HG03354 (cell line): ENCODE measurements around the gene AGBL3.

Experiments used
- ATAC-seq: cut with Tn5 transposase; IDR thresholded peaks from one replicate; pipeline ENCODE4 v1.9.1; 2021; ENCODE audit warnings: mild to moderate bottlenecking; ENCODE audit not compliant: unreplicated experiment, poor library complexity, severe bottlenecking

The AGBL3 gene

GRCh38 chr7:135179321-135179925 lies 193.1 kb downstream of the AGBL3 start:
- ATAC-seq: no peak

- no peak for ATAC-seq
These were observed 193.8 kb downstream of the AGBL3 start for GRCh38 chr7:135180122-135180521.

- no peak for ATAC-seq
These were observed 195.1 kb downstream of the AGBL3 start for GRCh38 chr7:135181261-135181928.

GRCh38 chr7:135181929-135182678 lies 195.8 kb downstream of the AGBL3 start:
- no peak for ATAC-seq

GRCh38 chr7:135183478-135183877 lies 197.2 kb downstream of the AGBL3 start:
- no peak for ATAC-seq

GRCh38 chr7:135184254-135184841 lies 198.0 kb downstream of the AGBL3 start:
- ATAC-seq: no peak
